ENCODE measurements around the gene LIPC.

The LIPC gene

GRCh38 chr15:58521293-58521991 lies 89.7 kb downstream of the LIPC start:
- TF ChIP-seq CTCF (IDR thresholded peaks at IDR 0.05; ENCODE audit: borderline replicate concordance, control extremely low read depth, extremely low read depth, insufficient read depth, missing control alignments) = no peak
- peak; percentile 51 for DNase-seq (ENCODE audit: low spot score)
- in situ Hi-C loops (cut with MboI; ENCODE audit: low sequenced_read_pairs, unreplicated experiment) = no loop called here

DNA sequence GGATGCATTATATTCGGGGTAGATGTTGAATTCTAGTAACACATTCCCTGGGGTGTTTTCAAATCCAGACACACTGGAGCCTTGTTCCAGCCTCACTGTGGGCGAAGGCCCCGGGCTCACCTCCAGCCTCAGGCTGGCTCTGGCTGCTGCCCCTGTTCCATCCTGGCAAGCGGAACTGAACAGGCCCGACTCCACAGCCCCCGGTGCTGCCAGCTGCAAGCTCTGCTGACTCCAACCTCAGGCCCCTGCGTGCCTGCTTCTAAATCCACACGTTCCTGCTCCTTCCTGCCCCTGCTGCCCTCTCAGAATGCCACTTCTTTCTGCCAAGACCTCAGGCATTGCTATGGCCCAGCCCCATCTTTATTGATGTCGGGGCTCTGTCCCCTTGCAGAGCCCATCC lies 90.6 kb downstream of the LIPC start:
- DNase-seq (ENCODE audit: low spot score) = no peak
- in situ Hi-C loops (cut with MboI; ENCODE audit: low sequenced_read_pairs, unreplicated experiment) = no loop called here
- no peak for TF ChIP-seq CTCF (IDR thresholded peaks at IDR 0.05; ENCODE audit: borderline replicate concordance, control extremely low read depth, extremely low read depth, insufficient read depth, missing control alignments)

GRCh38 chr15:58522865-58523264 lies 91.1 kb downstream of the LIPC start:
- TF ChIP-seq CTCF (IDR thresholded peaks at IDR 0.05; ENCODE audit: borderline replicate concordance, control extremely low read depth, extremely low read depth, insufficient read depth, missing control alignments) = no peak
- in situ Hi-C loops (cut with MboI; ENCODE audit: low sequenced_read_pairs, unreplicated experiment) = no loop called here
- DNase-seq (ENCODE audit: low spot score) = no peak

- in situ Hi-C loops (cut with MboI; ENCODE audit: low sequenced_read_pairs, unreplicated experiment) = no loop called here
- no peak for DNase-seq (ENCODE audit: low spot score)
- no peak for TF ChIP-seq CTCF (IDR thresholded peaks at IDR 0.05; ENCODE audit: borderline replicate concordance, control extremely low read depth, extremely low read depth, insufficient read depth, missing control alignments)
Observed at GRCh38 chr15:58523634-58524033, 91.8 kb downstream of the LIPC start.

GRCh38 chr15:58524247-58524646 lies 92.5 kb downstream of the LIPC start:
- TF ChIP-seq CTCF (IDR thresholded peaks at IDR 0.05; ENCODE audit: borderline replicate concordance, control extremely low read depth, extremely low read depth, insufficient read depth, missing control alignments) = no peak
- in situ Hi-C loops (cut with MboI; ENCODE audit: low sequenced_read_pairs, unreplicated experiment) = no loop called here
- DNase-seq (ENCODE audit: low spot score) = no peak

DNA sequence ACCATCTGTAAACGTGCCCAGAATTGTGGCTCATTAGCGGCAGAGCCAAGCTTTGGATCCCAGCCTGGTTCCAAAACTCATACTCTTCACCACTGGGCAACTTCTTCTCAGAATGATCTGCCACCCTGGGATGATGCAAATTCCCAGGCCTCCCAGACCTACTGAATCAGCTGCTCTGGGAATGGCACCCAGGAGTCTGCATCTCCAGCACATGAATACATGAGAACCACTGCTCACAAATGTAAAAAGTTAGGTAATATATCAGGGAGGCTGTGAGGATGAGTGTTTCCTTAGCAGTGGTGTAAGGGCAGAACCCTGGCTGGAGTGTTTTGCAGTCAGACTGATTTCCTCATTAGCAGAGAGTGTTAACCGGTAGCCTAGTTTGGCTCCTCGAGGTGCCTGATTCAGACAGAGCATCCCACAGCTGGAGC lies 94.2 kb downstream of the LIPC start:
- in situ Hi-C loops (cut with MboI; ENCODE audit: low sequenced_read_pairs, unreplicated experiment) = no loop called here
- no peak for TF ChIP-seq CTCF (IDR thresholded peaks at IDR 0.05; ENCODE audit: borderline replicate concordance, control extremely low read depth, extremely low read depth, insufficient read depth, missing control alignments)

More for the DNA sequence above, 94.2 kb downstream of the LIPC start:
- no peak for DNase-seq (ENCODE audit: low spot score)

Measured in GM13976 (cell line).